Nephron (organoid): ENCODE results near the gene EIF3L.

Source experiments
- H3K27ac Mint-ChIP-seq, 3 experiments: 2 replicates each; pipeline ENCODE4 v1.8.0; 2020; ENCODE audit warnings: mixed read lengths in 3 of 3, mild to moderate bottlenecking in 2 of 3, moderate library complexity in 1 of 3
- H3K27me3 Mint-ChIP-seq: 2 replicates; pipeline ENCODE4 v1.8.0; 2021; ENCODE audit warnings: low read depth, mild to moderate bottlenecking, moderate library complexity, mixed read lengths
- H3K36me3 Mint-ChIP-seq: 2 replicates; pipeline ENCODE4 v1.8.0; 2020; ENCODE audit warnings: low read depth, mixed read lengths
- H3K4me1 Mint-ChIP-seq: 2 replicates; pipeline ENCODE4 v1.8.0; 2020; ENCODE audit warnings: mixed read lengths
- H3K4me3 Mint-ChIP-seq, 3 experiments: 2 replicates each; pipeline ENCODE4 v1.8.0; 2020; ENCODE audit warnings: mild to moderate bottlenecking in 3 of 3, mixed read lengths in 3 of 3, moderate library complexity in 2 of 3
- H3K9me3 Mint-ChIP-seq: 2 replicates; pipeline ENCODE4 v1.8.0; 2020; ENCODE audit warnings: mixed read lengths
- TF ChIP-seq, protein P1 (sequence below), 3 experiments: fragments of 200-600 bp; sonication (generic); IDR thresholded peaks; one replicate each; pipeline ENCODE4 v1.5.0; 2021; ENCODE audit warnings: antibody characterized with exemption in 3 of 3; ENCODE audit not compliant: unreplicated experiment in 3 of 3

Gene EIF3L

DNA sequence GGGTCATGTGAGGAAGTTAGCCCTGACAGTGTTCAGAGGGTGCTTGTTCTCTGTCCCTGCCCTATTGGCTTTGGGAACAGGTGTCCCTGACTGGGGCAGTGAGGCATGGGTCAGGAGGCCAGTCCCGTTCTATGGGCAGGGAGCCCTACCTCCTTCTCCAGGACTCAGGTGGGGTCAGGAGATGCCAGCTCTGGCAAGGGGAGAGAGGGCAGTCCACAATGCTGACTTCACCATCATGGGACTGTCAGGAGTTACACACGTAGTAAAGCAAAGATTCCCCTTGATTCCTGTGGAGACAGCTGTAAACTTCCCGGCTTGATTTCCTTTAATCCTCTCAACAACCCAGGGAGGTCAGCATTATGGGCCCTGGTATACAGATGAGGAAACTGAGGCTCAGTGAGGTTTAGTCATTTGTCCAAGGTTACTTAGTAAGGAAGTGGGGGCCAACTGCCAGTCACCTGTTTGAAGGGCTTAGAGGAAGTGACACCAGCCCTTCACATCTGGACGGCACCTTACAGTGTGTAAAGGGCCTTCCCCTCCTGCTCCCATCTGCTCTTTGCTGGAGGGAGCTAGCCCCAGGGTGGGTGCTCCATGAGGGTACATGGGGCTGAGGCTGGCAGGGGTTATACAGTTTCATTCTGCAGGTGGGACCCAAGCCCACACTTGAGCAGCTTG lies 68.8 kb downstream of the EIF3L start:
- no peak overlapping the region for H3K4me3 Mint-ChIP-seq
- TF ChIP-seq, protein P1, sequence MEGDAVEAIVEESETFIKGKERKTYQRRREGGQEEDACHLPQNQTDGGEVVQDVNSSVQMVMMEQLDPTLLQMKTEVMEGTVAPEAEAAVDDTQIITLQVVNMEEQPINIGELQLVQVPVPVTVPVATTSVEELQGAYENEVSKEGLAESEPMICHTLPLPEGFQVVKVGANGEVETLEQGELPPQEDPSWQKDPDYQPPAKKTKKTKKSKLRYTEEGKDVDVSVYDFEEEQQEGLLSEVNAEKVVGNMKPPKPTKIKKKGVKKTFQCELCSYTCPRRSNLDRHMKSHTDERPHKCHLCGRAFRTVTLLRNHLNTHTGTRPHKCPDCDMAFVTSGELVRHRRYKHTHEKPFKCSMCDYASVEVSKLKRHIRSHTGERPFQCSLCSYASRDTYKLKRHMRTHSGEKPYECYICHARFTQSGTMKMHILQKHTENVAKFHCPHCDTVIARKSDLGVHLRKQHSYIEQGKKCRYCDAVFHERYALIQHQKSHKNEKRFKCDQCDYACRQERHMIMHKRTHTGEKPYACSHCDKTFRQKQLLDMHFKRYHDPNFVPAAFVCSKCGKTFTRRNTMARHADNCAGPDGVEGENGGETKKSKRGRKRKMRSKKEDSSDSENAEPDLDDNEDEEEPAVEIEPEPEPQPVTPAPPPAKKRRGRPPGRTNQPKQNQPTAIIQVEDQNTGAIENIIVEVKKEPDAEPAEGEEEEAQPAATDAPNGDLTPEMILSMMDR (IDR thresholded peaks at IDR 0.05; ENCODE audit: unreplicated experiment in 3 of 3): no peak
- no peaks in the 10 kb centered on the region for H3K4me1 Mint-ChIP-seq

DNA sequence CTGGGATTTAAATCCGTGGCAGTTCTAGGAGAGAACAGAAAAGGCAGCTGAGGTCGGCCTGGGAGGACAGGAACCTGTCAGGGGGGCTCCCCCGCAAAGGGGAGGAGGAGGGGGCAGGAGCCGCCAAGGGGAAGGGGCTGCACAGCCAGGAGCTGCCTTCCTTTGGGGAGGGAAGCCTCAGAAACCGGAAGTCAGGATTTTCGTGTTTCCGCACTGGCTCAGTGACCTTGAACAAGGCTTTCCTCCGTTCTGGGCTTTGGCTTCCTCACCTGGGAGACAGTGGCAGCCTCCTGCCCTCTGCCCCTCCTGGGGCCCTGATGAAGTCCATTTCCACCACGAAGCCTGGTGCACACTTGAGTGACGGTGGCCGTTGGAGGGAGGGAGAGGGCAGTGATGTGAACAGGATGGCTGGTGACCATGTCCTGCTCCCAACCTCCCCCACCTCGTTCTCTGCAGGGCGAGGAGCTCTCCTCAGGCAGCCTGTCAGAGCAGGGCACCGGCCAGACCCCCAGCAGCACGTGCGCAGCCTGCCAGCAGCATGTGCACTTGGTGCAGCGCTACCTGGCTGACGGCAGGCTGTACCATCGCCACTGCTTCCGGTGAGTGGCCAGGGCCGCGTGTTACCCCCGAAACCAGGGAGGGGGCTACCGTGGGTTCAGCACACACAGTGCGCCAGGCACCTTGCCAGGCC lies 69.5 kb downstream of the EIF3L start:
- Mint-ChIP-seq H3K36me3 (peaks cover 19% of the 10 kb centered on the region), H3K9me3 (no peaks in the 10 kb centered on the region), H3K27ac (no peak overlapping the region), H3K4me3 (no peak overlapping the region), H3K27me3 (no peaks in the 10 kb centered on the region), H3K4me1 (no peaks in the 10 kb centered on the region)
- TF ChIP-seq, protein P1 (IDR thresholded peaks at IDR 0.05; ENCODE audit: unreplicated experiment in 3 of 3): no peak

More for the DNA sequence above, 68.8 kb downstream of the EIF3L start:
- Mint-ChIP-seq H3K36me3 (peaks cover 19% of the 10 kb centered on the region), H3K9me3 (no peaks in the 10 kb centered on the region), H3K27me3 (no peaks in the 10 kb centered on the region), H3K27ac (no peak overlapping the region)

DNA sequence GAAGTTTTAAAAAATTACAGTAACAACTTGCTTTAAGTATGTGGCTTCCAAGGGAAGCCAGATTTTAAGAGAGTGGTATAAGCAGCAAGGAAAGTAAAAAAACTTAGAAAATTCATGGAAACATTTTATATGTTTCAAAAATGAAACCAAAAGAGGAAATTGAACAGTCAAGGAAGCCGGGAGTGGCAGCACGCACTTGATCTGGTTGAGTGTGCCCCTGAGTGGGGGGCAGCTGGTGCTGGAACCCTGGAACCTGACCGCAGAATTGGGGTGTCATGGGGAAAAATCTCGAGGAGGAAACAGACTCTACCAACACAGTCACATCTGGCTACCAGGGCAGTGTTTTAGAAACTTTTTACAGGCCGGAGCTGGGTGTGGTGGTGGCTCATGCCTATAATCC lies 70.9 kb downstream of the EIF3L start:
- TF ChIP-seq, protein P1 (IDR thresholded peaks at IDR 0.05; ENCODE audit: unreplicated experiment in 3 of 3): no peak
- Mint-ChIP-seq H3K9me3 (no peaks in the 10 kb centered on the region), H3K36me3 (peaks cover 19% of the 10 kb centered on the region), H3K4me3 (no peak overlapping the region), H3K27ac (no peak overlapping the region), H3K4me1 (no peaks in the 10 kb centered on the region), H3K27me3 (no peaks in the 10 kb centered on the region)

DNA sequence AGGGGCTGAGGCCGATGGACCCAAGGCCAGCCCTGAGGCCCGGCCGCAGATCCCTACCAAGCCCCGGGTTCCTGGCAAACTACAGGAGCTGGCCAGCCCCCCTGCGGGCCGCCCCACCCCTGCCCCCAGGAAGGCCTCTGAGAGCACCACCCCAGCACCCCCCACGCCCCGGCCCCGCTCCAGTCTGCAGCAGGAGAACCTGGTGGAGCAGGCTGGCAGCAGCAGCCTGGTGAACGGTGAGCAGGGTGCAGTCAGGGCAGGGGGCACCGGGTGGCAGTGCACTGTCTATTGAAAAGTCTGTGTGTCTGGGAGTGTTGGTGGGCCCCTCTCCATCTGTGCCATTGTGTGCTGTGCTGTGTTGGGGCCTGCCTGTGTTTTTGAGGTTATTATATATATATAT lies 73.0 kb downstream of the EIF3L start:
- TF ChIP-seq, protein P1 (IDR thresholded peaks at IDR 0.05; ENCODE audit: unreplicated experiment in 3 of 3): no peak
- no peaks in the 10 kb centered on the region for H3K27me3 Mint-ChIP-seq
- no peaks in the 10 kb centered on the region for H3K4me1 Mint-ChIP-seq
- H3K9me3 Mint-ChIP-seq: no peaks in the 10 kb centered on the region
- no peak overlapping the region for H3K27ac Mint-ChIP-seq
- H3K36me3 Mint-ChIP-seq: peaks cover 13% of the 10 kb centered on the region
- H3K4me3 Mint-ChIP-seq: no peak overlapping the region

DNA sequence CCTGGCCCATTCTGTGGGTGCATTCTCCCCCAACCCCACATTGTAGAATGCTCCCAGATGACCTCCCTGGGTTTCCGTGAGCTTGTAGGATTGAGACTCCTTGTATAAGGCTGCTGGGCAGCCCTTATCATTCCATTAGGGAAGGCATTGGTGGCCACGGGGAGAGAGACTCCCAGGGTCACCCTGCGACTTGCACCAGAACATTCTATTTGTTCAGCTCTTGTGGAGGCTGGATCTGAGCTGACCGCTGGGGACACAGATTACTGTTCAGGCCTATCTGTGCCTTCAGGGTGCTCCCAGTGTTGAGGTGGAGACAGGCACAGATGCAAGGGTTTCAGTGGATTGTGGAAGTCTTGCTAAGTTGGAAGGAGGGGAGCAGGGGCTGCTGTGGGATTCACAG lies 74.7 kb downstream of the EIF3L start:
- H3K36me3 Mint-ChIP-seq: peaks cover 16% of the 10 kb centered on the region
- no peaks in the 10 kb centered on the region for H3K9me3 Mint-ChIP-seq
- peak overlapping the region in 1 of 3 experiments; percentile 59 for H3K27ac Mint-ChIP-seq
- H3K27me3 Mint-ChIP-seq: no peaks in the 10 kb centered on the region
- no peak overlapping the region for H3K4me3 Mint-ChIP-seq
- TF ChIP-seq, protein P1 (IDR thresholded peaks at IDR 0.05; ENCODE audit: unreplicated experiment in 3 of 3): no peak
- no peaks in the 10 kb centered on the region for H3K4me1 Mint-ChIP-seq
